ENCODE results near the gene NSMCE4A.
A peak's percentile ranks its signal among the peaks of the same experiment; 100 is the strongest.
"Not testable (repeated sequence)": the region's sequence is repeated elsewhere in the genome, so short reads cannot be mapped to it uniquely, and the experiment has no call there.

NSMCE4A gene

GRCh38 chr10:121930268-121931085 is 44.5 kb downstream of the NSMCE4A start:
- Mint-ChIP-seq H3K36me3 (ENCODE audit: low read depth) (peaks cover 33% of the 10 kb centered on the region), H3K4me3 (peak overlapping the region; percentile 95), H3K27ac (peak overlapping the region; percentile 38), H3K4me1 (ENCODE audit: low read depth) (peaks cover 27% of the 10 kb centered on the region)
- H3K9me3 Mint-ChIP-seq, DNase-seq, H3K27me3 Mint-ChIP-seq: not testable (repeated sequence)

GRCh38 chr10:121929585-121930267 is 45.3 kb downstream of the NSMCE4A start:
- H3K27me3 Mint-ChIP-seq, DNase-seq, H3K9me3 Mint-ChIP-seq: not testable (repeated sequence)
- Mint-ChIP-seq H3K27ac (peak overlapping the region; percentile 76), H3K4me3 (peak overlapping the region; percentile 95), H3K36me3 (ENCODE audit: low read depth) (peaks cover 36% of the 10 kb centered on the region), H3K4me1 (ENCODE audit: low read depth) (peaks cover 29% of the 10 kb centered on the region)

GRCh38 chr10:121928528-121928884 is 46.5 kb downstream of the NSMCE4A start:
- peak overlapping the region; percentile 95 for H3K4me3 Mint-ChIP-seq
- H3K27ac Mint-ChIP-seq, result peak overlapping the region; percentile 97
- peaks cover 29% of the 10 kb centered on the region for H3K4me1 Mint-ChIP-seq (ENCODE audit: low read depth)
- H3K9me3 Mint-ChIP-seq, result no peaks in the 10 kb centered on the region
- no peak for DNase-seq
- H3K27me3 Mint-ChIP-seq, result no peaks in the 10 kb centered on the region
- H3K36me3 Mint-ChIP-seq (ENCODE audit: low read depth), result peaks cover 43% of the 10 kb centered on the region

GRCh38 chr10:121927841-121928527 is 47.0 kb downstream of the NSMCE4A start, which contains the start of gene ATE1:
ATE1 (minus strand) TSS chr10:121928031; CDS start chr10:121927949, 82 bp downstream.
- Mint-ChIP-seq H3K27ac (peak within 1 kb of the TSS; percentile 97), H3K4me3 (peak within 1 kb of the TSS; percentile 95)

GRCh38 chr10:121927318-121927840 is 47.6 kb downstream of the NSMCE4A start:
- H3K27me3 Mint-ChIP-seq, result no peaks in the 10 kb centered on the region
- peaks cover 51% of the 10 kb centered on the region for H3K36me3 Mint-ChIP-seq (ENCODE audit: low read depth)
- DNase-seq, result peak; percentile 76
- H3K9me3 Mint-ChIP-seq, result no peaks in the 10 kb centered on the region
- peak overlapping the region; percentile 95 for H3K4me3 Mint-ChIP-seq
- H3K27ac Mint-ChIP-seq, result peak overlapping the region; percentile 97
- H3K4me1 Mint-ChIP-seq (ENCODE audit: low read depth), result peaks cover 34% of the 10 kb centered on the region

More at GRCh38 chr10:121927841-121928527, 47.0 kb downstream of the NSMCE4A start, which contains the start of gene ATE1:
- DNase-seq, result peak; percentile 88
- H3K36me3 Mint-ChIP-seq (ENCODE audit: low read depth), result peaks cover 49% of the 10 kb centered on the region
- no peaks in the 10 kb centered on the region for H3K27me3 Mint-ChIP-seq
- no peaks in the 10 kb centered on the region for H3K9me3 Mint-ChIP-seq
- H3K4me1 Mint-ChIP-seq (ENCODE audit: low read depth), result peaks cover 29% of the 10 kb centered on the region

GRCh38 chr10:121926671-121927317 is 48.2 kb downstream of the NSMCE4A start:
- Mint-ChIP-seq H3K4me3 (peak overlapping the region; percentile 95), H3K27me3 (no peaks in the 10 kb centered on the region), H3K4me1 (ENCODE audit: low read depth) (peaks cover 34% of the 10 kb centered on the region), H3K36me3 (ENCODE audit: low read depth) (peaks cover 55% of the 10 kb centered on the region), H3K9me3 (no peaks in the 10 kb centered on the region), H3K27ac (peak overlapping the region; percentile 97)
- no peak for DNase-seq

- H3K4me1 Mint-ChIP-seq (ENCODE audit: low read depth), result peaks cover 34% of the 10 kb centered on the region
- no peak overlapping the region for H3K27ac Mint-ChIP-seq
- peak overlapping the region; percentile 95 for H3K4me3 Mint-ChIP-seq
- no peaks in the 10 kb centered on the region for H3K9me3 Mint-ChIP-seq
- H3K36me3 Mint-ChIP-seq (ENCODE audit: low read depth), result peaks cover 61% of the 10 kb centered on the region
- no peak for DNase-seq
- no peaks in the 10 kb centered on the region for H3K27me3 Mint-ChIP-seq
Observed at GRCh38 chr10:121926157-121926556, 48.9 kb downstream of the NSMCE4A start.

GRCh38 chr10:121921238-121921931 is 53.6 kb downstream of the NSMCE4A start:
- H3K36me3 Mint-ChIP-seq (ENCODE audit: low read depth), result peaks cover 76% of the 10 kb centered on the region

GRCh38 chr10:121919666-121920065 is 55.4 kb downstream of the NSMCE4A start:
- Mint-ChIP-seq H3K27ac (no peak overlapping the region), H3K36me3 (ENCODE audit: low read depth) (peaks cover 86% of the 10 kb centered on the region), H3K27me3 (no peaks in the 10 kb centered on the region), H3K9me3 (no peaks in the 10 kb centered on the region), H3K4me3 (no peak overlapping the region), H3K4me1 (ENCODE audit: low read depth) (peaks cover 14% of the 10 kb centered on the region)
- DNase-seq, result no peak

More at GRCh38 chr10:121921238-121921931, 53.6 kb downstream of the NSMCE4A start:
- H3K9me3 Mint-ChIP-seq, result no peaks in the 10 kb centered on the region
- no peak for DNase-seq
- H3K4me3 Mint-ChIP-seq, result no peak overlapping the region
- no peaks in the 10 kb centered on the region for H3K27me3 Mint-ChIP-seq
- no peak overlapping the region for H3K27ac Mint-ChIP-seq
- H3K4me1 Mint-ChIP-seq (ENCODE audit: low read depth), result peaks cover 18% of the 10 kb centered on the region

GRCh38 chr10:121918800-121919199 is 56.2 kb downstream of the NSMCE4A start:
- not testable (repeated sequence) for H3K4me3 Mint-ChIP-seq, H3K27ac Mint-ChIP-seq, H3K27me3 Mint-ChIP-seq, DNase-seq, H3K9me3 Mint-ChIP-seq
- peaks cover 90% of the 10 kb centered on the region for H3K36me3 Mint-ChIP-seq (ENCODE audit: low read depth)
- H3K4me1 Mint-ChIP-seq (ENCODE audit: low read depth), result peaks cover 14% of the 10 kb centered on the region

GRCh38 chr10:121914661-121915060 is 60.4 kb downstream of the NSMCE4A start:
- Mint-ChIP-seq H3K36me3 (ENCODE audit: low read depth) (peaks cover 87% of the 10 kb centered on the region), H3K4me3 (no peak overlapping the region), H3K4me1 (ENCODE audit: low read depth) (peaks cover 21% of the 10 kb centered on the region), H3K9me3 (no peaks in the 10 kb centered on the region), H3K27me3 (no peaks in the 10 kb centered on the region), H3K27ac (no peak overlapping the region)
- no peak for DNase-seq

- peaks cover 85% of the 10 kb centered on the region for H3K36me3 Mint-ChIP-seq (ENCODE audit: low read depth)
- H3K4me1 Mint-ChIP-seq (ENCODE audit: low read depth), result peaks cover 13% of the 10 kb centered on the region
- H3K4me3 Mint-ChIP-seq, result no peak overlapping the region
- H3K9me3 Mint-ChIP-seq, result no peaks in the 10 kb centered on the region
- H3K27me3 Mint-ChIP-seq, result no peaks in the 10 kb centered on the region
- H3K27ac Mint-ChIP-seq, result peak overlapping the region; percentile 50
- DNase-seq, result no peak
Observed at GRCh38 chr10:121911421-121911697, 63.7 kb downstream of the NSMCE4A start.

- H3K27me3 Mint-ChIP-seq, result no peaks in the 10 kb centered on the region
- no peaks in the 10 kb centered on the region for H3K9me3 Mint-ChIP-seq
- no peak for DNase-seq
- no peak overlapping the region for H3K4me3 Mint-ChIP-seq
- H3K4me1 Mint-ChIP-seq (ENCODE audit: low read depth), result peaks cover 13% of the 10 kb centered on the region
- peak overlapping the region; percentile 81 for H3K27ac Mint-ChIP-seq
- peaks cover 84% of the 10 kb centered on the region for H3K36me3 Mint-ChIP-seq (ENCODE audit: low read depth)
Observed at GRCh38 chr10:121910673-121911420, 64.2 kb downstream of the NSMCE4A start.
